SK-N-SH treated with all-trans-retinoic acid at 6 μM for 48 hours (cell line): ENCODE measurements around the gene INPP4B.

Experiments used
- ATAC-seq: fragments of 200-7000 bp; cut with Tn5 transposase; 3 replicates; pipeline ENCODE4 v1.9.1; 2020; ENCODE audit warnings: mild to moderate bottlenecking, moderate library complexity
- ARNTL ChIP-seq: fragments of 450-650 bp; formaldehyde crosslinking; IDR thresholded peaks from 2 replicates; pipeline ENCODE4 v1.5.0; 2020; ENCODE audit warnings: low read depth, mild to moderate bottlenecking, moderate library complexity, borderline replicate concordance
- CSDC2 ChIP-seq: fragments of 250-450 bp; sonication (Bioruptor Pico); IDR thresholded peaks from 2 replicates; pipeline ENCODE4 v1.5.0; 2020; ENCODE audit warnings: mild to moderate bottlenecking, moderate library complexity
- ESRRG ChIP-seq: fragments of 250-450 bp; sonication (Bioruptor Pico); IDR thresholded peaks from 2 replicates; pipeline ENCODE4 v1.6.1; 2021; ENCODE audit warnings: mild to moderate bottlenecking
- GLIS3 ChIP-seq: fragments of 250-450 bp; sonication (Bioruptor Pico); IDR thresholded peaks from 2 replicates; pipeline ENCODE4 v1.5.0; 2020; ENCODE audit warnings: mild to moderate bottlenecking, moderate library complexity
- ISL1 ChIP-seq: fragments of 250-450 bp; sonication (Bioruptor Pico); IDR thresholded peaks from 2 replicates; pipeline ENCODE4 v2.1.2; 2022; ENCODE audit warnings: mild to moderate bottlenecking, moderate library complexity
- OSR1 ChIP-seq: fragments of 250-450 bp; sonication (Bioruptor Pico); IDR thresholded peaks from 2 replicates; pipeline ENCODE4 v1.8.0; 2022; ENCODE audit warnings: moderate library complexity, mild to moderate bottlenecking, inconsistent platforms
- PPARA ChIP-seq: fragments of 250-450 bp; sonication (Bioruptor Pico); IDR thresholded peaks from 2 replicates; pipeline ENCODE4 v1.5.0; 2020; ENCODE audit warnings: mild to moderate bottlenecking, borderline replicate concordance
- RARB ChIP-seq: fragments of 250-450 bp; sonication (Bioruptor Pico); IDR thresholded peaks from 2 replicates; pipeline ENCODE4 v1.8.0; 2021; ENCODE audit warnings: mild to moderate bottlenecking, moderate library complexity
- SNAI2 ChIP-seq: fragments of 250-450 bp; sonication (Bioruptor Pico); IDR thresholded peaks from 2 replicates; pipeline ENCODE4 v1.5.0; 2020; ENCODE audit warnings: mild to moderate bottlenecking, moderate library complexity
- TCF4 ChIP-seq: fragments of 250-450 bp; sonication (Bioruptor Pico); IDR thresholded peaks from 2 replicates; pipeline ENCODE4 v1.8.0; 2021; ENCODE audit warnings: mild to moderate bottlenecking, moderate library complexity, borderline replicate concordance
- TOX ChIP-seq: fragments of 250-450 bp; sonication (Bioruptor Pico); IDR thresholded peaks from 2 replicates; pipeline ENCODE4 v1.8.0; 2021; ENCODE audit warnings: mild to moderate bottlenecking, moderate library complexity, borderline replicate concordance
- ZC3H10 ChIP-seq: fragments of 250-450 bp; sonication (Bioruptor Pico); IDR thresholded peaks from 2 replicates; pipeline ENCODE4 v1.5.1; 2021; ENCODE audit warnings: mild to moderate bottlenecking, moderate library complexity
- ZFP3 ChIP-seq: fragments of 250-450 bp; sonication (Bioruptor Pico); IDR thresholded peaks from 2 replicates; pipeline ENCODE4 v1.5.0; 2020; ENCODE audit warnings: mild to moderate bottlenecking, moderate library complexity
- ZFP30 ChIP-seq: fragments of 450-650 bp; formaldehyde crosslinking; IDR thresholded peaks from 2 replicates; pipeline ENCODE4 v1.5.0; 2022; ENCODE audit warnings: mild to moderate bottlenecking, moderate library complexity
- ZNF565 ChIP-seq: fragments of 450-650 bp; formaldehyde crosslinking; conservative IDR thresholded peaks from 2 replicates; pipeline ENCODE4 v1.5.0; 2020; ENCODE audit warnings: low read depth, mild to moderate bottlenecking, moderate library complexity
- ZNF70 ChIP-seq: fragments of 450-650 bp; formaldehyde crosslinking; IDR thresholded peaks from 2 replicates; pipeline ENCODE4 v1.5.0; 2020; ENCODE audit warnings: mild to moderate bottlenecking, moderate library complexity
- ZNF8 ChIP-seq: fragments of 450-650 bp; formaldehyde crosslinking; IDR thresholded peaks from 2 replicates; pipeline ENCODE4 v1.5.0; 2020; ENCODE audit warnings: mild to moderate bottlenecking, moderate library complexity
- TF ChIP-seq, protein P1 (sequence below): fragments of 250-450 bp; sonication (Bioruptor Pico); IDR thresholded peaks from 2 replicates; pipeline ENCODE4 v1.8.0; 2021; ENCODE audit warnings: low read depth, mild to moderate bottlenecking, moderate library complexity, borderline replicate concordance
- TF ChIP-seq, protein P2 (sequence below): fragments of 250-450 bp; sonication (Bioruptor Pico); IDR thresholded peaks from 2 replicates; pipeline ENCODE4 v1.5.0; 2020; ENCODE audit warnings: mild to moderate bottlenecking, moderate library complexity
- TF ChIP-seq, protein P3 (sequence below): fragments of 250-450 bp; sonication (Bioruptor Pico); IDR thresholded peaks from 2 replicates; pipeline ENCODE4 v1.5.1; 2021; ENCODE audit warnings: mild to moderate bottlenecking, moderate library complexity
- TF ChIP-seq, protein P4 (sequence below): fragments of 250-450 bp; sonication (Bioruptor Pico); IDR thresholded peaks from 2 replicates; pipeline ENCODE4 v1.8.0; 2020; ENCODE audit warnings: mild to moderate bottlenecking, moderate library complexity, borderline replicate concordance
- TF ChIP-seq, protein P5 (sequence below): fragments of 250-450 bp; sonication (Bioruptor Pico); IDR thresholded peaks from 2 replicates; pipeline ENCODE4 v1.5.1; 2020; ENCODE audit warnings: low read depth, mild to moderate bottlenecking, moderate library complexity

INPP4B gene

DNA sequence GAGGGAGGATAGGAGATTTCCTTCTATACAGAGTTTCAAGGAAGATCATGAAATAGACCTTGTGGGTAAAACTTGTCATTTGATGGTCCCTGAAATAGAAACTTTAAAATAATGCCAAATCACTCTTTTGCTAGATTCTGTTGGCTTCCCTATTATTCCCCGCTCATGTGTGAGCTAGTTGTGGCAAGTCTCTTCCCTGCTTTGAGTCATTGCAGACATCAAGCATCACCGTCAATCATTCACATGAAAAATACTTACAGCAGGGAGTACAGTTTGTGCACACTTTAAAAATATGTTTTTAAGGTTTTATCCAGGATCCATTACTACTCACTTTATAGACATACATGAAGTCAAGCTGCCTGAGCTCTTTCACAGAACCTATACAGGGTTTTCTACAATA is 35.2 kb upstream of the INPP4B start:
- no peak for ATAC-seq
- TF ChIP-seq TOX (CRISPR knock-in tag) (no peak), ZNF8 (no peak), TCF4 (no peak), ZNF70 (no peak), ESRRG (no peak), ISL1 (CRISPR knock-in tag) (no peak), GLIS3 (CRISPR knock-in tag) (no peak), ARNTL (CRISPR knock-in tag) (no peak), ZFP3 (no peak), ZFP30 (CRISPR knock-in tag) (no peak), PPARA (no peak), ZNF565 (no peak), RARB (CRISPR knock-in tag) (no peak), SNAI2 (CRISPR knock-in tag) (no peak), CSDC2 (CRISPR knock-in tag) (no peak)
- TF ChIP-seq, protein P1, sequence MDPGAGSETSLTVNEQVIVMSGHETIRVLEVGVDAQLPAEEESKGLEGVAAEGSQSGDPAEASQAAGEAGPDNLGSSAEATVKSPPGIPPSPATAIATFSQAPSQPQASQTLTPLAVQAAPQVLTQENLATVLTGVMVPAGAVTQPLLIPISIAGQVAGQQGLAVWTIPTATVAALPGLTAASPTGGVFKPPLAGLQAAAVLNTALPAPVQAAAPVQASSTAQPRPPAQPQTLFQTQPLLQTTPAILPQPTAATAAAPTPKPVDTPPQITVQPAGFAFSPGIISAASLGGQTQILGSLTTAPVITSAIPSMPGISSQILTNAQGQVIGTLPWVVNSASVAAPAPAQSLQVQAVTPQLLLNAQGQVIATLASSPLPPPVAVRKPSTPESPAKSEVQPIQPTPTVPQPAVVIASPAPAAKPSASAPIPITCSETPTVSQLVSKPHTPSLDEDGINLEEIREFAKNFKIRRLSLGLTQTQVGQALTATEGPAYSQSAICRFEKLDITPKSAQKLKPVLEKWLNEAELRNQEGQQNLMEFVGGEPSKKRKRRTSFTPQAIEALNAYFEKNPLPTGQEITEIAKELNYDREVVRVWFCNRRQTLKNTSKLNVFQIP (CRISPR knock-in tag), result no peak
- TF ChIP-seq, protein P2, sequence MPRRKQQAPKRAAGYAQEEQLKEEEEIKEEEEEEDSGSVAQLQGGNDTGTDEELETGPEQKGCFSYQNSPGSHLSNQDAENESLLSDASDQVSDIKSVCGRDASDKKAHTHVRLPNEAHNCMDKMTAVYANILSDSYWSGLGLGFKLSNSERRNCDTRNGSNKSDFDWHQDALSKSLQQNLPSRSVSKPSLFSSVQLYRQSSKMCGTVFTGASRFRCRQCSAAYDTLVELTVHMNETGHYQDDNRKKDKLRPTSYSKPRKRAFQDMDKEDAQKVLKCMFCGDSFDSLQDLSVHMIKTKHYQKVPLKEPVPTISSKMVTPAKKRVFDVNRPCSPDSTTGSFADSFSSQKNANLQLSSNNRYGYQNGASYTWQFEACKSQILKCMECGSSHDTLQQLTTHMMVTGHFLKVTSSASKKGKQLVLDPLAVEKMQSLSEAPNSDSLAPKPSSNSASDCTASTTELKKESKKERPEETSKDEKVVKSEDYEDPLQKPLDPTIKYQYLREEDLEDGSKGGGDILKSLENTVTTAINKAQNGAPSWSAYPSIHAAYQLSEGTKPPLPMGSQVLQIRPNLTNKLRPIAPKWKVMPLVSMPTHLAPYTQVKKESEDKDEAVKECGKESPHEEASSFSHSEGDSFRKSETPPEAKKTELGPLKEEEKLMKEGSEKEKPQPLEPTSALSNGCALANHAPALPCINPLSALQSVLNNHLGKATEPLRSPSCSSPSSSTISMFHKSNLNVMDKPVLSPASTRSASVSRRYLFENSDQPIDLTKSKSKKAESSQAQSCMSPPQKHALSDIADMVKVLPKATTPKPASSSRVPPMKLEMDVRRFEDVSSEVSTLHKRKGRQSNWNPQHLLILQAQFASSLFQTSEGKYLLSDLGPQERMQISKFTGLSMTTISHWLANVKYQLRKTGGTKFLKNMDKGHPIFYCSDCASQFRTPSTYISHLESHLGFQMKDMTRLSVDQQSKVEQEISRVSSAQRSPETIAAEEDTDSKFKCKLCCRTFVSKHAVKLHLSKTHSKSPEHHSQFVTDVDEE (CRISPR knock-in tag), result no peak
- TF ChIP-seq, protein P3, sequence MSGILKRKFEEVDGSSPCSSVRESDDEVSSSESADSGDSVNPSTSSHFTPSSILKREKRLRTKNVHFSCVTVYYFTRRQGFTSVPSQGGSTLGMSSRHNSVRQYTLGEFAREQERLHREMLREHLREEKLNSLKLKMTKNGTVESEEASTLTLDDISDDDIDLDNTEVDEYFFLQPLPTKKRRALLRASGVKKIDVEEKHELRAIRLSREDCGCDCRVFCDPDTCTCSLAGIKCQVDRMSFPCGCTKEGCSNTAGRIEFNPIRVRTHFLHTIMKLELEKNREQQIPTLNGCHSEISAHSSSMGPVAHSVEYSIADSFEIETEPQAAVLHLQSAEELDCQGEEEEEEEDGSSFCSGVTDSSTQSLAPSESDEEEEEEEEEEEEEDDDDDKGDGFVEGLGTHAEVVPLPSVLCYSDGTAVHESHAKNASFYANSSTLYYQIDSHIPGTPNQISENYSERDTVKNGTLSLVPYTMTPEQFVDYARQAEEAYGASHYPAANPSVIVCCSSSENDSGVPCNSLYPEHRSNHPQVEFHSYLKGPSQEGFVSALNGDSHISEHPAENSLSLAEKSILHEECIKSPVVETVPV, result no peak

DNA sequence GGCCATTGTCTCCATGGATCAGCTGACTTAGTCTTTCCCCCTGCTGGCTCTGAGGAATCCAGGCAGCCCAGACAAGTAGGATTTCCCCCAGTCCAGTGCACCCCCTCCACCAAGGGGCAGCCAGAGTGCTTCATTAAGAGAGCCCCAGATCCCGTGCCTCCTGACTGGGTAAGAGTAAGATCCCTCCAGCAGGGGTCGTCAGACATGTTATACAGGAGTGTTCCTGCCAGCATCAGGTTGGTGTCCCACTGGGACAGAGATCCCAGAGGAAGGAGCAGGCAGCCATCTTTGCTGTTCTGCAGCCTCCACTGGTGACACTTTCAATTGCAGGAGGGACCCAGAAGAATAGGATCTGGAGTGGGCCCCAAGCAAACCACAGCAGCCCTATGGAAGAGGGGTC is 29.0 kb upstream of the INPP4B start:
- ATAC-seq, result no peak
- no peak for TF ChIP-seq TOX (CRISPR knock-in tag)
- no peak for TF ChIP-seq SNAI2 (CRISPR knock-in tag)
- TF ChIP-seq ZC3H10, result no peak
- TF ChIP-seq CSDC2 (CRISPR knock-in tag), result no peak
- no peak for TF ChIP-seq ZNF565
- no peak for TF ChIP-seq OSR1
- no peak for TF ChIP-seq TCF4
- no peak for TF ChIP-seq ISL1 (CRISPR knock-in tag)
- TF ChIP-seq, all 23 proteins: peak for 0

DNA sequence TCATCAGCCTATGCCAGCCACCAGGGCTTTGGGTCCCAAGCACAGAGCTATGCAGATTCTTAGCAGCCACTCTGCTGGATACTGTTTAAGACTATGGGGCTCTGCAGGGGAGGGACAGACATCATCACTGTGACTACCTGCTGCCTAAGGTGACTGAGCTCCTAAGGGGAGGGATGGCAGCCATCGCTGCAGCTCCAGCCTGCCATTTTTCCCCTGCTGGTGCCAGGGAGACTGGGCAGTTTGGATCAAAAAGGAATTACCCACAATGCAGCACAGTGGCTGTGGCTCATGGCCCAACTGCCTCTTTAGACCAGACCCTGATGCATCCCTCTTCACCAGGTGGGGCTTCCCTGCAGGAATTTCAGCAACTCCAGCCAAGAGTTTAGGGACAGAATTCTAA is 28.6 kb upstream of the INPP4B start:
- TF ChIP-seq ARNTL (CRISPR knock-in tag), result no peak
- TF ChIP-seq ZNF70, result no peak
- TF ChIP-seq ZFP3, result no peak
- TF ChIP-seq, protein P4, sequence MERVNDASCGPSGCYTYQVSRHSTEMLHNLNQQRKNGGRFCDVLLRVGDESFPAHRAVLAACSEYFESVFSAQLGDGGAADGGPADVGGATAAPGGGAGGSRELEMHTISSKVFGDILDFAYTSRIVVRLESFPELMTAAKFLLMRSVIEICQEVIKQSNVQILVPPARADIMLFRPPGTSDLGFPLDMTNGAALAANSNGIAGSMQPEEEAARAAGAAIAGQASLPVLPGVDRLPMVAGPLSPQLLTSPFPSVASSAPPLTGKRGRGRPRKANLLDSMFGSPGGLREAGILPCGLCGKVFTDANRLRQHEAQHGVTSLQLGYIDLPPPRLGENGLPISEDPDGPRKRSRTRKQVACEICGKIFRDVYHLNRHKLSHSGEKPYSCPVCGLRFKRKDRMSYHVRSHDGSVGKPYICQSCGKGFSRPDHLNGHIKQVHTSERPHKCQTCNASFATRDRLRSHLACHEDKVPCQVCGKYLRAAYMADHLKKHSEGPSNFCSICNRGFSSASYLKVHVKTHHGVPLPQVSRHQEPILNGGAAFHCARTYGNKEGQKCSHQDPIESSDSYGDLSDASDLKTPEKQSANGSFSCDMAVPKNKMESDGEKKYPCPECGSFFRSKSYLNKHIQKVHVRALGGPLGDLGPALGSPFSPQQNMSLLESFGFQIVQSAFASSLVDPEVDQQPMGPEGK (CRISPR knock-in tag), result no peak
- TF ChIP-seq CSDC2 (CRISPR knock-in tag), result no peak
- TF ChIP-seq ZC3H10, result no peak
- TF ChIP-seq OSR1, result no peak
- TF ChIP-seq TCF4, result no peak
- no peak for TF ChIP-seq ESRRG
- no peak for TF ChIP-seq GLIS3 (CRISPR knock-in tag)
- no peak for TF ChIP-seq ZNF8
- TF ChIP-seq, all 23 proteins: peak for 0
- ATAC-seq, result no peak

DNA sequence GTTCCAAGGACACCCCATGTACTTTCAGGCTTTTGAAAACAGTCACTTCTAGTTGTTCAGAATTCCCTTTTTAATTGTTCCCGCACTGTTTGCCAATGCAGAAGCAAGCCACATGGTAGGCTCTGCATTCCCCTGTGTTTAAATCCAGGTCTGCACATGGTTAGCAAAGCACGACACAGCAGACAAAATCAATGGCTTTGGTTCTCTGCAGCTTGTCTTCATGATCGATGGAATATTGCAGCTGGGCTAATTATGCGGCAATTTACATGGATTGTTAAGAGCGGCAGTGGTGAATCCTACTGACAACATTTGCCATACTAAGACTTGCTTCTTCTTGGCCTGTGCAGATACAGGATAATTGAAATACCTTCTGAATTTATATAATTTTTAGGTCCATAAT is 20.6 kb upstream of the INPP4B start:
- no peak for ATAC-seq
- TF ChIP-seq ZFP30 (CRISPR knock-in tag) (no peak), ZNF8 (no peak), SNAI2 (CRISPR knock-in tag) (no peak), ESRRG (no peak), CSDC2 (CRISPR knock-in tag) (no peak), TOX (CRISPR knock-in tag) (no peak), GLIS3 (CRISPR knock-in tag) (no peak), ZFP3 (no peak), ISL1 (CRISPR knock-in tag) (no peak), ARNTL (CRISPR knock-in tag) (no peak), RARB (CRISPR knock-in tag) (no peak), ZNF565 (no peak)
- TF ChIP-seq, protein P4 (CRISPR knock-in tag), result no peak
- TF ChIP-seq, protein P5, sequence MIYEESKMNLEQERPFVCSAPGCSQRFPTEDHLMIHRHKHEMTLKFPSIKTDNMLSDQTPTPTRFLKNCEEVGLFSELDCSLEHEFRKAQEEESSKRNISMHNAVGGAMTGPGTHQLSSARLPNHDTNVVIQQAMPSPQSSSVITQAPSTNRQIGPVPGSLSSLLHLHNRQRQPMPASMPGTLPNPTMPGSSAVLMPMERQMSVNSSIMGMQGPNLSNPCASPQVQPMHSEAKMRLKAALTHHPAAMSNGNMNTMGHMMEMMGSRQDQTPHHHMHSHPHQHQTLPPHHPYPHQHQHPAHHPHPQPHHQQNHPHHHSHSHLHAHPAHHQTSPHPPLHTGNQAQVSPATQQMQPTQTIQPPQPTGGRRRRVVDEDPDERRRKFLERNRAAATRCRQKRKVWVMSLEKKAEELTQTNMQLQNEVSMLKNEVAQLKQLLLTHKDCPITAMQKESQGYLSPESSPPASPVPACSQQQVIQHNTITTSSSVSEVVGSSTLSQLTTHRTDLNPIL (CRISPR knock-in tag), result no peak
- TF ChIP-seq, protein P3, result no peak
